EL (cell line): ENCODE measurements around the gene MSH5.

ENCODE experiments used
- DNase-seq: peaks from one replicate; pipeline ENCODE4 v3.0.0-alpha.2; 2016

MSH5 gene

GRCh38 chr6:31762878-31763618 is 23.2 kb downstream of the MSH5 start:
- no peak for DNase-seq

GRCh38 chr6:31763619-31763940 is 23.8 kb downstream of the MSH5 start:
- peak; percentile 62 for DNase-seq

- no peak for DNase-seq
Observed at GRCh38 chr6:31764198-31764597, 24.4 kb downstream of the MSH5 start.

- DNase-seq: no peak
Observed at GRCh38 chr6:31765559-31765909, 25.7 kb downstream of the MSH5 start.

GRCh38 chr6:31765910-31766794 is 26.3 kb downstream of the MSH5 start:
- no peak for DNase-seq

GRCh38 chr6:31767096-31767645 is 27.4 kb downstream of the MSH5 start:
- DNase-seq: no peak

GRCh38 chr6:31768363-31769257 is 28.8 kb downstream of the MSH5 start:
- no peak for DNase-seq

- peak; percentile 65 for DNase-seq
Observed at GRCh38 chr6:31769684-31770371, 30.0 kb downstream of the MSH5 start.

GRCh38 chr6:31770860-31771259 is 31.1 kb downstream of the MSH5 start:
- no peak for DNase-seq

GRCh38 chr6:31771992-31772358 is 32.2 kb downstream of the MSH5 start:
- peak; percentile 33 for DNase-seq

- DNase-seq: no peak
Observed at GRCh38 chr6:31775184-31775583, 35.4 kb downstream of the MSH5 start.

GRCh38 chr6:31775633-31776484 is 36.1 kb downstream of the MSH5 start:
- DNase-seq: no peak

- DNase-seq: no peak
Observed at GRCh38 chr6:31776485-31776988, 36.7 kb downstream of the MSH5 start.

- peak; percentile 80 for DNase-seq
Observed at GRCh38 chr6:31776989-31777666, 37.3 kb downstream of the MSH5 start, which contains the start of gene VWA7. Gene VWA7 (minus strand): TSS chr6:31777328. CDS start chr6:31776779, 549 bp downstream.

- no peak for DNase-seq
Observed at GRCh38 chr6:31777667-31778050, 37.9 kb downstream of the MSH5 start.

GRCh38 chr6:31778193-31778592 is 38.4 kb downstream of the MSH5 start:
- DNase-seq: no peak

- DNase-seq: no peak
Observed at GRCh38 chr6:31778999-31779885, 39.4 kb downstream of the MSH5 start.

- DNase-seq: no peak
Observed at GRCh38 chr6:31779908-31780307, 40.1 kb downstream of the MSH5 start.

- DNase-seq: no peak
Observed at GRCh38 chr6:31780507-31781243, 40.9 kb downstream of the MSH5 start.
